ENCODE results near the gene DACT3.

The DACT3 gene

GRCh38 chr19:46620716-46621115 is 40.3 kb downstream of the DACT3 start:
- no peak for TF ChIP-seq CTCF (IDR thresholded peaks at IDR 0.05; ENCODE audit: control insufficient read depth, extremely low read depth, insufficient read depth)
- no peak for DNase-seq (ENCODE audit: low read depth)
- H3K4me3 ChIP-seq (ENCODE audit: low read depth, low read length), result no peak overlapping the region

GRCh38 chr19:46620267-46620666 is 40.7 kb downstream of the DACT3 start:
- no peak overlapping the region for H3K4me3 ChIP-seq (ENCODE audit: low read depth, low read length)
- DNase-seq (ENCODE audit: low read depth), result no peak
- TF ChIP-seq CTCF (IDR thresholded peaks at IDR 0.05; ENCODE audit: control insufficient read depth, extremely low read depth, insufficient read depth), result no peak

- H3K4me3 ChIP-seq (ENCODE audit: low read depth, low read length), result no peak overlapping the region
Observed at GRCh38 chr19:46618670-46619231, 42.2 kb downstream of the DACT3 start.

GRCh38 chr19:46617601-46618000 is 43.4 kb downstream of the DACT3 start:
- no peak overlapping the region for H3K4me3 ChIP-seq (ENCODE audit: low read depth, low read length)
- no peak for DNase-seq (ENCODE audit: low read depth)
- TF ChIP-seq CTCF (IDR thresholded peaks at IDR 0.05; ENCODE audit: control insufficient read depth, extremely low read depth, insufficient read depth), result no peak

More at GRCh38 chr19:46618670-46619231, 42.2 kb downstream of the DACT3 start:
- peak; percentile 35 for DNase-seq (ENCODE audit: low read depth)
- TF ChIP-seq CTCF (IDR thresholded peaks at IDR 0.05; ENCODE audit: control insufficient read depth, extremely low read depth, insufficient read depth), result no peak

GRCh38 chr19:46616631-46617322 is 44.2 kb downstream of the DACT3 start:
- TF ChIP-seq CTCF (IDR thresholded peaks at IDR 0.05; ENCODE audit: control insufficient read depth, extremely low read depth, insufficient read depth), result peak; percentile 43; the same call in 1 of the 2 replicates
- DNase-seq (ENCODE audit: low read depth), result peak; percentile 27

GRCh38 chr19:46615966-46616365 is 45.0 kb downstream of the DACT3 start:
- H3K4me3 ChIP-seq (ENCODE audit: low read depth, low read length), result no peak overlapping the region
- no peak for TF ChIP-seq CTCF (IDR thresholded peaks at IDR 0.05; ENCODE audit: control insufficient read depth, extremely low read depth, insufficient read depth)
- no peak for DNase-seq (ENCODE audit: low read depth)

More at GRCh38 chr19:46616631-46617322, 44.2 kb downstream of the DACT3 start:
- no peak overlapping the region for H3K4me3 ChIP-seq (ENCODE audit: low read depth, low read length)

Data from LNCaP clone FGC (cell line).